Skeletal muscle tissue (tissue), 4 donors: ENCODE results near the gene PLPPR5. TPM values are rescaled to one million over a fixed set of nuclear protein-coding genes. Genes with fewer than 3 reads are reported as not detected.

Source experiments
- H3K27ac ChIP-seq: one replicate; pipeline ENCODE4 v1.7.0; 2013; ENCODE audit warnings: mild to moderate bottlenecking, low read depth, low read length, inconsistent platforms
- H3K27me3 ChIP-seq, 3 donors: one replicate each; pipeline ENCODE4 v1.7.0; 2013; ENCODE audit warnings: low read length in 3 of 3; ENCODE audit not compliant: control insufficient read depth in 3 of 3, insufficient read depth in 3 of 3
- H3K36me3 ChIP-seq, 3 donors: one replicate each; pipeline ENCODE4 v1.7.0; 2013; ENCODE audit warnings: low read length in 3 of 3; ENCODE audit not compliant: control insufficient read depth in 3 of 3, insufficient read depth in 3 of 3
- H3K4me1 ChIP-seq, 3 donors: one replicate each; pipeline ENCODE4 v1.7.0; 2013; ENCODE audit warnings: low read length in 3 of 3, mild to moderate bottlenecking in 3 of 3; ENCODE audit not compliant: control insufficient read depth in 3 of 3, insufficient read depth in 3 of 3
- H3K4me3 ChIP-seq, 3 donors: one replicate each; pipeline ENCODE4 v1.7.0; 2013; ENCODE audit warnings: low read length in 3 of 3
- H3K9ac ChIP-seq, 3 donors: one replicate each; pipeline ENCODE4 v1.7.0; 2013; ENCODE audit warnings: low read length in 3 of 3, mild to moderate bottlenecking in 3 of 3, moderate library complexity in 2 of 3, low read depth in 1 of 3
- H3K9me3 ChIP-seq, 3 donors: one replicate each; pipeline ENCODE4 v1.7.0; 2013; ENCODE audit warnings: low read length in 3 of 3; ENCODE audit not compliant: control insufficient read depth in 3 of 3
- total RNA-seq: library from RNA; depleted of rRNA; stranded (reverse); fragments of >200 nt; gene quantifications from one replicate; pipeline ENCODE4 v1.2.3, GENCODE V29; 2014
- donor health status: Osteomylitis.

The PLPPR5 gene
- total RNA-seq, 1 donor from 2014 or later: 1.6 TPM

DNA sequence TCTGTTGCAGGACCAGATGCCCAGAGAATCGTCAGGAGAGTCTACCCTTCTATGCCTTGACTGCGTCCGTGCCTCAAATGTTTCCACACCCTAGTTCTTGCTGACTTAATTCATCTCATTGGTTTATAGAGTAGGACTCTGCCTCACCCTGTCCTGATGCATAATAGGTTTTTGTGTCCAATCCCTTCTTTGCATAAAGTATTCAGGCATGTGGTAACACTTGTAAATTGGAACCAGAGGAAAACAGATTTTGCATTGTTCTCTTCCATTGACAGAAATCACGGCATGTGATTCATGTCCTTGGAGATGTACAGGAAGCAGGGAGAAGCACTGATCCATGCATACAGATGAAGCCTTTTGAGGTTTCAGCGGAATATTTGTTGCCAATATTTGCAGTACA lies 29.5 kb downstream of the PLPPR5 start:
- Histone ChIP-seq H3K27ac (no peak overlapping the region), H3K9ac (no peak overlapping the region), H3K36me3 (no peaks in the 10 kb centered on the region), H3K4me1 (no peaks in the 10 kb centered on the region), H3K9me3 (no peaks in the 10 kb centered on the region), H3K4me3 (no peak overlapping the region), H3K27me3 (peaks cover 0 to 4% (median 0%) of the 10 kb centered on the region in 3 donors)

DNA sequence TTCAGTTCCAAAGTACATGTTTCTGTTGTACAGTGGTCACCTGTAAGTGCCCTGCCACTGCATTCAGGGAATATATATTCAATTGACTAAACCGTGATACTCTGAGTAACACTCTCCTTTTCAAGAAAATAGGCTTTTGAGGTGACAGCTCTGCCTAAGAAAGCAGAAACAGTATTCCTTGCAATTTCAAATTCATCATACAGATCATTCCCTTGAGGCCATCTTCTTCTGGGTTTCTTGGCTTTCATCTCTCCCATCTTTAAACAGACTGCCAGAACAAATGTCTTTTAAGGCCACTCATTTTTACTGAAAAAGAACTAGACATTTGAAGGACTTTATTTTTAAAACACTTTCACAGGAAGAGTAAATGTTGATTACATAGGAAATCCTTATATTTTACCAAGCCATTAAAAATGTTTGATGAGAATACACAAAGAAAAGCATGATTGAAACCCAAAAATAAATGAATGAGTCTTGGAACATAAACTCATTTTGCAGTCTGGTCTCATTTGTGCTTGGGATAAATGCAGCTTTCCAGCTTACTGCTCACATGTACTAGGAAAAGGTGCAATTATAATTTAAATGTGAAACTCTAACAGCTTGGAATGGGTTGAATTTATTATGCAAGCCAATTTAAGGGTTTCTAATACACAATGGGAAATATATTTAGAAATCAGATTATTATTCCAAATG lies 34.7 kb downstream of the PLPPR5 start:
- H3K27me3 ChIP-seq: no peaks in the 10 kb centered on the region
- no peak overlapping the region for H3K4me3 ChIP-seq
- no peak overlapping the region for H3K9ac ChIP-seq
- H3K4me1 ChIP-seq: no peaks in the 10 kb centered on the region
- H3K9me3 ChIP-seq: no peaks in the 10 kb centered on the region
- H3K27ac ChIP-seq: no peak overlapping the region
- no peaks in the 10 kb centered on the region for H3K36me3 ChIP-seq

DNA sequence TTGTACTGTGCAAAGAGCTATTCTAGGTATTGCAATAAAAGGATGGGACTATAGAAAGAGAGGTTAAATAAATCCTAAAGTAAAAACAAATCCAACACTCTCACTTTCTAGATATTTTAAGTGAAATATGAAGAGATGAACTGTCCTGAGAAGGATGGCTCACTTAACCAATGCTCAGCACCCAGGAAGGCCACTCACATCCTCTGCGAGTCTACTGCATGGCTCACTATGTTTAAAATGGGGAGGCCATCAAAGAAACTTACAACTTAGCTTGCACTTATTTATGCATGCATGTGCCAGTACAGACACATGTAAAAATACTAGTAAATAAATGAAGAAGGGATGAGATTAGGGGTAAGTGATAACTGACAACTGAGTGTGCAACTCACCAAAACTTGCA lies 37.5 kb downstream of the PLPPR5 start:
- H3K27me3 ChIP-seq: no peaks in the 10 kb centered on the region

DNA sequence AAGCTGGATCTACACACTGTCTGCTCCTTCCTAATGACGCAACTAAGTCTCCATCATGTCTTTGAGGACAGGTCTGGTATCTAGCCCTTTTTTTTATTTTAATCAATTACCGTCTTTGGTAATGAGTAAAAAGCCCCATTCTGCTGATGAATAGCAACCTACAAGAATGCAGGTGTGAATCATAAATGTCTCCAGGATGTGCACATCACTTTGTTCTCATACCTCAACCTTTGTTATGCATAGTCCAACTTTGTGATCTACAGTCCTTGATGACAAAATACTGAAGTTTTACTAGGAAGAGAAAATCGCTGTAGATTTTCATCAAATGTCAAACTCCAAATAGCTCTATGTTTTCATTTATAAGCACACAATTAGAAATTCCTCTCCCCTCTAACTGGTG lies 39.3 kb downstream of the PLPPR5 start:
- Histone ChIP-seq H3K9ac (no peak overlapping the region), H3K27me3 (no peaks in the 10 kb centered on the region), H3K4me3 (no peak overlapping the region), H3K36me3 (no peaks in the 10 kb centered on the region), H3K27ac (no peak overlapping the region), H3K4me1 (no peaks in the 10 kb centered on the region), H3K9me3 (no peaks in the 10 kb centered on the region)

More for the DNA sequence above, 37.5 kb downstream of the PLPPR5 start:
- no peak overlapping the region for H3K9ac ChIP-seq
- no peaks in the 10 kb centered on the region for H3K4me1 ChIP-seq
- H3K27ac ChIP-seq: no peak overlapping the region
- H3K36me3 ChIP-seq: no peaks in the 10 kb centered on the region
- no peaks in the 10 kb centered on the region for H3K9me3 ChIP-seq
- no peak overlapping the region for H3K4me3 ChIP-seq

DNA sequence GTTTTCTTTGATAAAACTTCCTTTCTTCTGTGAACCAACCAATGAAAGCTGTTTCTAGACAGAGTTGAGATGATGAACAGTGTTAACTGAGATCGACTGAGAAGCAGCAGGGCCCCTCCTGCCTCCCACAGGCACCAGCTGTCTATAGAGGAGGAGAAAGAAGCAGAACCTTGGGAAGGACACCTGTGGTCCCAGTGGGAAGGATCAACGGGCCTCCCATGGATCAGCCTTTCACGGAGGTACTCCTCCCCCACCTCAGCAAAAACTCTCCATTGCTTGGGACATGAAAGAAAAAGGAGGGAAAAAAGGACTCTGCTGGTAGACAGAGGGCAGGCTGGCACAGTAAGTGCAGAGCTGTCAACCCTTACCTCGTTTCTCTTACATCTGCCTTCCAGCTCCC lies 40.5 kb downstream of the PLPPR5 start:
- no peak overlapping the region for H3K27ac ChIP-seq
- no peaks in the 10 kb centered on the region for H3K27me3 ChIP-seq
- no peak overlapping the region for H3K4me3 ChIP-seq
- H3K4me1 ChIP-seq: no peaks in the 10 kb centered on the region
- H3K36me3 ChIP-seq: no peaks in the 10 kb centered on the region
- H3K9ac ChIP-seq: no peak overlapping the region
- H3K9me3 ChIP-seq: no peaks in the 10 kb centered on the region

DNA sequence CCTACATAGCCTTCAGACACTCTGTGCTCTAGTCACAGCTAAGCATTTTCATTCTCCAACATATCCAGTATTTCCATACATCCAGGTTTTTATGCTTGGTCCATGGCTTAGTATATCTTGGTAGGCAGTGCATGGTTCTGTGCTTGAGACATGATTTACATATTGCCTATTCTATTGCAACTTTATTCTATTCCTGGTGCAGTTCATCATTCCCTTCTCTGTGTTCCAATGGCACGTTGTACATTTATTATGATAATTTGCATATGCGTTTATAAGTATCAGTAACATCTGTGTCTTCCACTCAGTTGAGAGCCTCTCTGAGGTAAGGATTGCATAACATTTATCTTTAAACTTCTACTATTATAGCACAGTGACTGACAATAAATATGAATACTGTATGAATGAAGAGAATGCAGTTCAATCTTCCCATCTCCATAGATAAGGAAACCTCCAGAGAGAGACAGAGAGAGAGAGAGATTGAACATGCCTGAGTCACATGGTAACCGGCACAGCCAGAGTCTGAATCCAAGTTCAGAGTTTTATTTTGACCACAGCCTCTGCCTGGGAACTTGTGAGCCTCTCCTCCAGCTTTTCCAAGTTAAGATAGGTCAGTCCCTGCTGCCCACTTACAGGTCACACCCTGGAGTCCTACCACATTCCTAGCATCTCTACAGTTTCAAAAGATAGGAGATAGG lies 41.5 kb downstream of the PLPPR5 start:
- Histone ChIP-seq H3K4me3 (no peak overlapping the region), H3K27ac (no peak overlapping the region), H3K27me3 (no peaks in the 10 kb centered on the region), H3K9ac (no peak overlapping the region), H3K4me1 (no peaks in the 10 kb centered on the region), H3K9me3 (no peaks in the 10 kb centered on the region), H3K36me3 (no peaks in the 10 kb centered on the region)

DNA sequence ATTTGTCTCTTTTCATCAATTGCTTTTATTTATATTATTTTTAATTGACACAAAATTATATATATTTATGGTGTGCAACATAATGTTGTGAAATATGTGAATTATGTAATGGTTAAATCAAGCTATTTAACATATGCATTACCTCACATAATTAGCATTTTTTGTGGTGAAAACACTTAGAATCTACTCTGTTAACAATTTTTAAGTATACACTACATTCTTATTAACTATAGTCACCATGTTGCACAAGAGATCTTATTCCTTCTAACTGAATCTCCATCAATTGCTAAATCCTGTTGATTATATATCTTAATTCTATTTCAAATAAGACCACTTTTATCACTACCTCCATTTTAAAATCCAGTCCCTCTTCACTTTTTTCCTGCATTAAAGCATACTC lies 42.5 kb downstream of the PLPPR5 start:
- H3K27me3 ChIP-seq: no peaks in the 10 kb centered on the region
- no peaks in the 10 kb centered on the region for H3K9me3 ChIP-seq
- no peak overlapping the region for H3K4me3 ChIP-seq
- H3K9ac ChIP-seq: no peak overlapping the region
- H3K4me1 ChIP-seq: no peaks in the 10 kb centered on the region
- H3K36me3 ChIP-seq: no peaks in the 10 kb centered on the region
- H3K27ac ChIP-seq: no peak overlapping the region

DNA sequence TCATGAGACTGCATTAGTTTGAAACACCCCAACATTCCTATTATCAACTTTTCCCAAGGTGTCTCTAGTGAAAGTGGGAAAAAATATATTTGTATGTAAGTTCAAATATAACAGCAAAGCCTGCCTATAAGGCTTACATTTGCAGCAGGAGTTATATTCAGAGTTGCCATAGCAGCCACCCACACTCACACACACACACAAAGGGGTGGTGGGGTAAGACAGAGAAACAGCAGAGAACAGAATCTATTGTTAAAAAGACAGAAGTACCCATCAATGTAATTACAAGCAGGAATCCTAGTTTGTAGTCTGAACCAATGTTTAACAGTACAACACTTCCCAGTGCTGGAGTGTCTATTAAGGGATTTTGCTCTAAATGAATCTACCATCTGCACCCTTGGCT lies 55.0 kb downstream of the PLPPR5 start:
- Histone ChIP-seq H3K9me3 (no peaks in the 10 kb centered on the region), H3K36me3 (no peaks in the 10 kb centered on the region), H3K4me1 (no peaks in the 10 kb centered on the region), H3K27ac (no peak overlapping the region), H3K4me3 (no peak overlapping the region), H3K9ac (no peak overlapping the region), H3K27me3 (no peaks in the 10 kb centered on the region)

DNA sequence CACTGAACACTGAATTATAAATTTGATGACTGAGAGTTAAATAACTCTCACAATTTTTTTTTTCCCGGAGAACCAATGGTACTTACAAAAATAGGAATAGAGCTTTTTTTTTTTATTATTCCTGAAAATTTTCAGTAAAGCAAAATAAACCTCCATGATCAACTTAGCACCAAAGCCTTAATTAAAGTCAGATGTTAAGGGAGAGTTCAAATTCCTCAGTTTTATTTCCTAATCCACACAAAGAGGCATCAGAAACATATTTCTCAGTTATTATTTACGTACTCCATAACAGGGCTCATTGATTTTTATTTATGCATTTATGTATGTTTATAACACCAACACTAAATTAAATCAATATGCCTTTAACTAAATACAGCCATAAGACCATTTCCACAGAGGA lies 55.5 kb downstream of the PLPPR5 start:
- Histone ChIP-seq H3K27me3 (no peaks in the 10 kb centered on the region), H3K4me1 (no peaks in the 10 kb centered on the region), H3K9ac (no peak overlapping the region), H3K27ac (no peak overlapping the region), H3K36me3 (no peaks in the 10 kb centered on the region), H3K4me3 (no peak overlapping the region), H3K9me3 (no peaks in the 10 kb centered on the region)

DNA sequence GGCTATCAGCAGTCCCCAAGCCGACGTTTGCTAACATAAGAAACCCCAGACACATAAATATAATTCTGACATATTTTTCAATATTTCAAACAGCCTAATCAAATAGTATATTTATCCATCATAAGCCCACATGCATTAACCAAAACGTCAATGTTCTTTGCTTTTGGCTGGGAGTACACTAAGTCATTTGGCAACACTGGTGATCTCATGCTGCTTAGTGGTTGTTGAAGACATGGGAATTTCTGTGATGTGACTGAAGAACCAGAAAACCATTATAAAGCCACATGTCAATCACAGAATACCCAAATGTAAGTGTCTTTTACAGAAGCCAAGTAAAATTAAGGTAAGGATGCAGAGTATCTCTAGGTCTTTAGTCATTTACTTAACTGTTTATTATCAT lies 57.6 kb downstream of the PLPPR5 start:
- no peaks in the 10 kb centered on the region for H3K27me3 ChIP-seq
- no peaks in the 10 kb centered on the region for H3K36me3 ChIP-seq
- H3K27ac ChIP-seq: no peak overlapping the region
- H3K9ac ChIP-seq: no peak overlapping the region
- H3K9me3 ChIP-seq: no peaks in the 10 kb centered on the region
- no peaks in the 10 kb centered on the region for H3K4me1 ChIP-seq
- H3K4me3 ChIP-seq: no peak overlapping the region
